ENCODE data around the gene GALNT11.

GRCh38 chr7:152072421-152072820 lies 46.9 kb downstream of the GALNT11 start:
- TF ChIP-seq, protein P1, sequence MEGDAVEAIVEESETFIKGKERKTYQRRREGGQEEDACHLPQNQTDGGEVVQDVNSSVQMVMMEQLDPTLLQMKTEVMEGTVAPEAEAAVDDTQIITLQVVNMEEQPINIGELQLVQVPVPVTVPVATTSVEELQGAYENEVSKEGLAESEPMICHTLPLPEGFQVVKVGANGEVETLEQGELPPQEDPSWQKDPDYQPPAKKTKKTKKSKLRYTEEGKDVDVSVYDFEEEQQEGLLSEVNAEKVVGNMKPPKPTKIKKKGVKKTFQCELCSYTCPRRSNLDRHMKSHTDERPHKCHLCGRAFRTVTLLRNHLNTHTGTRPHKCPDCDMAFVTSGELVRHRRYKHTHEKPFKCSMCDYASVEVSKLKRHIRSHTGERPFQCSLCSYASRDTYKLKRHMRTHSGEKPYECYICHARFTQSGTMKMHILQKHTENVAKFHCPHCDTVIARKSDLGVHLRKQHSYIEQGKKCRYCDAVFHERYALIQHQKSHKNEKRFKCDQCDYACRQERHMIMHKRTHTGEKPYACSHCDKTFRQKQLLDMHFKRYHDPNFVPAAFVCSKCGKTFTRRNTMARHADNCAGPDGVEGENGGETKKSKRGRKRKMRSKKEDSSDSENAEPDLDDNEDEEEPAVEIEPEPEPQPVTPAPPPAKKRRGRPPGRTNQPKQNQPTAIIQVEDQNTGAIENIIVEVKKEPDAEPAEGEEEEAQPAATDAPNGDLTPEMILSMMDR (optimal IDR thresholded peaks at IDR 0.05 in 1 of 3, IDR thresholded peaks at IDR 0.05 in 1 of 3, conservative IDR thresholded peaks at IDR 0.05 in 1 of 3; ENCODE audit: extremely low read depth in 1 of 3, insufficient read depth in 2 of 3, low read length in 3 of 3), result no peak
- TF ChIP-seq EZH2 (IDR thresholded peaks at IDR 0.05; ENCODE audit: low read length), result no peak
